DLD1 (cell line): ENCODE data around the gene STRIT1.

Experiments
- in situ Hi-C: cut with HindIII; loops from 2 replicates; pipeline ENCODE4 v1.10.0; 2017; ENCODE audit warnings: low sequenced_read_pairs

The STRIT1 gene

GRCh38 chr3:155293516-155293915 is at the start of gene STRIT1:
Gene STRIT1, minus strand, starts transcription at chr3:155293683.
- in situ Hi-C loops: no loop called here

DNA sequence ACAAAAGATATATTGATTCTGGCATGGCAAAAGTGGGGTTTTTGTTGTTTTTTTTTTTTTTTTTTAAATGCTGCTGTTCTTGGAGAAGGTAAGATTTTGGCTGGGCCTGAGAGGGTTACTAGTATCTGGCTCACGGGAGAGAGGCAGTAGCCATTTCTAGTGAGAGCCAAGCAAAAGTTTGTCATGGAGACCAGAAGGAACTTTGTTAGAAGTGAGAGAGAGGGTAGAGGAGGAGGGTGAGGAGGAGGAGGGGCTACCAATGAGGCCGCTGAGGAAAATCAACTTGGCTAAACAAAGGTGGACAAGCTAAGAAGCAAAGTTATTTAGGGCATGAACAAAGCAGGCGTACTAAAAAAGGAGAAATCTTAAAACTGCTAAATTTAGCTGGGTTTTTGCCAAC is 48.9 kb upstream of the STRIT1 start:
- in situ Hi-C loops: no loop called here

- in situ Hi-C loops: no loop called here
These were observed 45.6 kb upstream of the STRIT1 start for GRCh38 chr3:155339052-155339451.

DNA sequence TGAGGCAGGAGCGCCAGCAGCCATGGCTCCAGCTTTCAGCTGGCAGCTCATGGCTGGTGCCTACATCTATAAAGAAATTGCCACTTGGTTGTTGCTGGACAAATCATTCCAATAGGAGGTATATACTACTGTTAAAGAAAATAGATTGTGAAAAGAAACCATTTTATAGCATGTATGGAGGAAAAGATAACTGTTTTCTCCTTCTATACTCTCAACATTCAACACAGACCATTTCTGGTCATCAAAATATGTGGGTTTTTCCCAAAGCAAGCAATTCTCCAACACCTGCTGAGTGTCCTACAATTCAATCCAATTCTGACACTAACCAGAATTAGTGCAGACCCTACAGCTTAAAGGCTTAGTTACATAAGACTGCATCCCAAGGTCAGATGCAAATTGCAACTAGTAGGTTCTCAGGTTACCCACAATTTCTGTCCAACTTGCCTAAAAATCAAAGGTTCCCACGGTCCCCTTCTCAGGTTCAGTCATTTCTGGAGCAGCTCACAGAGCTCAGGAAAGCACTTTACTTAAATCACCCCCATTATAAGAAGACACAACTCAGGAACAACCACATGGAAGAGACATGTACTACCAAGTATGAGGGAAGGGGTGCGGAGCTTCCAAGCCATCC is 42.4 kb upstream of the STRIT1 start:
- in situ Hi-C loops: no loop called here

GRCh38 chr3:155334914-155335723 is 41.6 kb upstream of the STRIT1 start:
- in situ Hi-C loops: no loop called here

GRCh38 chr3:155334215-155334913 is 40.9 kb upstream of the STRIT1 start:
- in situ Hi-C loops: no loop called here

DNA sequence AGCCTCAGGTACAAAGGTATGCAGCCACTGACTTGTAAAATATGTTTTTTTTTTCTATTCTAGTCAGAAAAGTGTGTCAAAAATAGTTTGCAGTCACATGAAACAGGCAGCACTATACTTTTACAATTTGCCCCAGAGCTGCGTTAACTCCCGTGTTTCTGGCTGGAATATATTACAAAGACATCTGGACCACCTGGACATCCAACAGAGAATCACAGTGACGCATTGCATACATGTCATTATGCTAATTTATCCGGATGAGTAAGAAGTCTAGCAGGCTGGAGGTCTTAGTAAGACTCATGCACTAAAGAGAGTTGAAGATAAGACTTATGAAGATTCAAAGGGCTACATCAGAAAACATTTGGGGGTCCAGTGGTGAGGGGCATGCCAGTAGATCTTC is 39.2 kb upstream of the STRIT1 start:
- in situ Hi-C loops: no loop called here

DNA sequence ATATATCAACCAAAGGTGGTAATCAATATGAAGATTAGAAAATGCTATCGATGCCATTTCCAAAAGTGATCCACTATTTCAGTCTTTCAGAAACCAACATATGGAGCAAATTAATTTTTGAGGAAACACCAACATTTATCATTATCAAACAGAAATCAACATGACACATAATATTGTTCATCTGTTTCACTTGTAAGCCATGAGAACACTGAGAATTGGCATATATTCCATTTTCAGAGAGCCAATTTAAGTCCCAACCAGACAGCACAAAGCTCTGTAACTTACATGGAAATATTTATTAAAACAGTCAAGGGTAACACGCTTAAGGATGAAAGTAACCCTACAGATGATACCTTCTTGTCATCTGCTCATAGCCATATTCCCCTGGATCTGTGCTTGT is 37.6 kb upstream of the STRIT1 start:
- in situ Hi-C loops: no loop called here

DNA sequence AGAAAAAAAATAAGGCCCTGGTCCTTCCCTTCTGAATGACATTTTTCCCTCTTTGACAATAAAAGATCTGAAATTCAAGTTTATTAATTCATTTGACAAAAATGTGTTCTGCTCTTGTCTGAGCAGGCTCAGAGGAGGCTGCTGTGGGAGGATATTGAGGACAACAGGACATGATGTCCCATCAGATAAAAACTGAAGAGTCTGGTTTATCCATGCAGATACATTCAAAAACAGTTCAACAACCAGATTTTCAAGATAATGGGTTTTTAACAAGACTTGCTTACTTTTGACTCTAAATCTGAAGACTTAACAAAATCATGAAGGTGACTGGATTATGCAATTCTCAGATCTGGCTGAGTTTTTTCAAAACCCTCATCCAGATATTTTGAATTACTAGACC is 36.9 kb upstream of the STRIT1 start:
- in situ Hi-C loops: no loop called here

GRCh38 chr3:155329513-155330048 is 36.1 kb upstream of the STRIT1 start:
- in situ Hi-C loops: no loop called here

DNA sequence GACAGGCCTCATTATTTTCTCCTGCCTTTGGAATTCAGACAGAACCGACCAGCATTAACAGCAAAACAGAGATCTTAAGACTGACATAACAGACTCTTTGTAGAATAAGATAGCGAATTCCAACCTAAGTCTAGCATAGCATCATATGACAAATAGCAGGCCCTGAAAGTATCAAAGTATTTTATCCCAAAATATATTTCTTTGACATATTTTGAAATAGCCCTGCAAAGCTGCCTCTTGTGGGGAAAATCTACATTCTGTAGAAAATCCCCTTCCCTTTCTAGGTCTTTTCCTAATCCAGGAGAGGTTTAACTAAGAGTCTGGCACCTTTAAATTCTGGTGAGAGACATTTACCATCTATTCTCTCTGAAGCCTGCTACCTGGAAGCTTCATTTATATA is 34.4 kb upstream of the STRIT1 start:
- in situ Hi-C loops: no loop called here

DNA sequence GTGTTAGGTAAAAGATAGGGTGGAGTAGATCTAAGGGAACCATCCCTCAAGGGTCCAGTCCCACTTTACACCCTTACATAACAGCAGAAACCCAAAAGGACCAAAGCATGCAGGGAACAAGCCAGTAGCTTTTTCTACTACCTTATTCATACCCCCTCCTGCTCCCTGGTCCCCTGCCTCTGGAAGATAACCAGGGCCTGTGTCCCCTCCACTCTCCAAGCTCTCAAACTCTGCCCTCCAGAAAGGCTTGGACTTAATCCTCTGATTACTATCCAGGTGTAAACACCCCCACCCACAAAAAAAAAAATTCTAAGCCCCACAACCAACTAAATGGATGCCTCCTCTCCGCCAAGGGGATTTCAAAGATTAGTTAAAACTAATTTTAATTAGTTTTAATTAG is 33.9 kb upstream of the STRIT1 start:
- in situ Hi-C loops: no loop called here

- in situ Hi-C loops: no loop called here
These were observed 33.4 kb upstream of the STRIT1 start for GRCh38 chr3:155326901-155327300.

DNA sequence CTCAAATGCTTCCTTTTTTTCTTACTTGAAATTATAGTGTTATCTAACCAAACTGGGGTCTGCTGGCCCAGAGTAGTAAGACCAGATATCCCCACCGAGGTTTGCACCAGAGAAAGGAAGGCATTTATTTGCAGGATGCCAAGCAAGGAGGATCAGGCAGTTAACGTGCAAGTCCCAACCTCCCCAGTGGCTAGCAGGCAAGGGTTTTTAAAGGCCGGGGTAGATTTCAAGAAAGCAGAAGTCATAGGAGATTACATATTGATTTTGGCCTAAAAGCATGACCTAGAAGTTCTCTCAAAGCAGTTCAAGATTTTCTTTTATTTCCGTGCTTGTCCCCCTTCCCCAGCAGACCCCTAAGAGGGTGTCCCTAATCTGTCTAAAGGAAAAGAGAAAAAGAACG is 32.8 kb upstream of the STRIT1 start:
- in situ Hi-C loops: no loop called here

DNA sequence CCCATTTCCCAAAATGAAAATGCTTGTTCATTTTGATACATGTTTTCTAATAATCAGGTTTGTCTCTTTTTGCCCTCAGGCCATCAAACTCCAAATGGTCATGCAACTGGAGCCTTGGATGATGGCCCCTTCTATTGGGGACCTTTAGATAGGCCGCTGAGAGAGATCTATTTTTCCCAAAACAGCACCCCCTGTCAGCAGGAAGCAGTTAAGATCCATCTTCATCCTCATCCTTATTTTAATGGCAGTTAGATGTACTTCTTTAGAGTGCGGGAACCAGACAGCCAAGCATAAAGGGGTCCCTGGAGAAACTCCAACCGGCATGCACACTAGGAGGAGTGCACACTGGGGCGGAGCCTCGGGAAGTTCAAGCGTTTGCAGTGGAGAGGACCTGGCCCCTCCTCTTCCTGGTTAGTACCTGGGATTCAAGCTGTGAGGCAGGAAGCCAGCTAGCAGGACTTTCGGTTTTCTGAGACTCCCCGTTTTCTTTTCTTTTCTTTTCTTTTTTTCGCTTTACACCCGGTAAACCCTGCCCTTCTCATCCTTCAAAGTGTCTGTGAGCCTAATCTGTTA is 31.9 kb upstream of the STRIT1 start:
- in situ Hi-C loops: no loop called here

DNA sequence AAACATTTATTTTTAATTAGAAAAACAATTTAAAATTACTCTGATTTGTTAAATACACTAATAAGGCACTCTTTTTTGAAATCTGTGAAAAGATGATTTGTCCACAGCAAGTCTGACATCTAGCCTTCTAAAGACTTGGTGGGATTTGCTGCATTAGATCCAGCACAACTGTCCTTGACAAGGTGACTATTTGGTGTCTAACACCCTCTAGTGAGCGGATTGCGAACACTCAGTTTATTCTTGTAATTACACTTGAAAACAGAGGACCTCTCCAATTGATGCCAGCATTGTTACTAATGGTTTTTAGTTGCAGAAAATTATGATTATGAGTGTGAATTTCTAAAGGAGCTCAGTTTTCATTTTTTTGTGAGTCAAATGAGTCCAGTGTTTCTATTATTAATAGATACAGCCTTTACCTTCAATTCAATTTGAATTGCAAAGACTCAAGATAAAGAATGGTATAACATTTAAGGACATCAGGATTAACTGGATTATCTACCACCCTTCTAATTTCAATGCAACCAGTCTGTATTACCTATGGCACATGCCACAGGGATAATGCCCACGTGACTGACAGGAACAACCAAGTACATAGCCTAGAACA is 29.7 kb upstream of the STRIT1 start:
- in situ Hi-C loops: no loop called here

- in situ Hi-C loops: no loop called here
These were observed 27.9 kb upstream of the STRIT1 start for GRCh38 chr3:155321418-155321817.

- in situ Hi-C loops: no loop called here
These were observed 27.5 kb upstream of the STRIT1 start for GRCh38 chr3:155320934-155321333.

- in situ Hi-C loops: no loop called here
These were observed 25.3 kb upstream of the STRIT1 start for GRCh38 chr3:155318740-155319139.

- in situ Hi-C loops: no loop called here
These were observed 23.7 kb upstream of the STRIT1 start for GRCh38 chr3:155317211-155317610.

GRCh38 chr3:155316426-155316825 is 22.9 kb upstream of the STRIT1 start:
- in situ Hi-C loops: no loop called here
